DND-41 (cell line): ENCODE results near the gene DMRT1.

Experiments used
- CTCF ChIP-seq: IDR thresholded peaks from 2 replicates; pipeline ENCODE4 v1.5.1; 2012; ENCODE audit warnings: borderline replicate concordance, low read length, moderate library complexity, mild to moderate bottlenecking; ENCODE audit not compliant: poor library complexity, severe bottlenecking; ENCODE audit errors: extremely low read depth
- EZH2 ChIP-seq: IDR thresholded peaks from 3 replicates; pipeline ENCODE4 v1.6.1; 2012; ENCODE audit warnings: borderline replicate concordance, low read depth, mild to moderate bottlenecking, moderate library complexity, low read length, inconsistent platforms; ENCODE audit not compliant: severe bottlenecking

- TF ChIP-seq CTCF: no peak
- TF ChIP-seq EZH2: no peak
These were observed 67.2 kb downstream of the DMRT1 start for GRCh38 chr9:908536-909205.
